HCT116 (cell line): ENCODE data around the gene RPUSD2.

ENCODE experiments used
- CEBPB ChIP-seq: IDR thresholded peaks from 2 replicates; pipeline ENCODE4 v1.6.1; 2012; ENCODE audit warnings: low read depth
- EZH2 ChIP-seq: fragments of 200-600 bp; sonication (generic); IDR thresholded peaks from 2 replicates; pipeline ENCODE4 v1.6.1; 2017; ENCODE audit warnings: antibody characterized with exemption, mixed run types
- EZH2phosphoT487 ChIP-seq: fragments of 200-600 bp; IDR thresholded peaks from 2 replicates; pipeline ENCODE4 v1.6.1; 2018; ENCODE audit warnings: antibody characterized with exemption, borderline replicate concordance
- POLR2A ChIP-seq: IDR thresholded peaks from 2 replicates; pipeline ENCODE4 v1.7.0; 2011; ENCODE audit warnings: borderline replicate concordance; ENCODE audit not compliant: insufficient read depth, insufficient read length; ENCODE audit errors: extremely low read depth
- POLR2AphosphoS5 ChIP-seq: IDR thresholded peaks from 2 replicates; pipeline ENCODE4 v1.6.1; 2011; ENCODE audit warnings: mild to moderate bottlenecking, low read depth, low read length, moderate library complexity
- SIN3A ChIP-seq: IDR thresholded peaks from 2 replicates; pipeline ENCODE4 v1.6.1; 2012; ENCODE audit warnings: low read depth
- SP1 ChIP-seq: IDR thresholded peaks from 2 replicates; pipeline ENCODE4 v1.6.1; 2012; ENCODE audit warnings: low read depth
- YY1 ChIP-seq: IDR thresholded peaks from 2 replicates; pipeline ENCODE4 v1.6.1; 2011; ENCODE audit warnings: low read length, low read depth, moderate library complexity, mild to moderate bottlenecking; ENCODE audit not compliant: insufficient replicate concordance; ENCODE audit errors: extremely low read depth
- ZFX ChIP-seq: fragments of 450-650 bp; IDR thresholded peaks from 2 replicates; pipeline ENCODE4 v1.6.1; 2017
- TF ChIP-seq, protein P1 (sequence below), 3 experiments: fragments of 200-600 bp in 1 of 3; sonication (generic) in 1 of 3; IDR thresholded peaks in 2 of 3; conservative IDR thresholded peaks in 1 of 3; 2 replicates each; pipeline ENCODE4 v1.5.1; 2012 to 2017; ENCODE audit warnings: low read depth in 2 of 3, low read length in 2 of 3, antibody characterized with exemption in 1 of 3, borderline replicate concordance in 1 of 3, control low read depth in 1 of 3, mild to moderate bottlenecking in 1 of 3, mixed read lengths in 1 of 3, mixed run types in 1 of 3, moderate library complexity in 1 of 3; ENCODE audit not compliant: insufficient read depth in 1 of 3
- TF ChIP-seq, protein P2 (sequence below): IDR thresholded peaks from 2 replicates; pipeline ENCODE4 v1.6.1; 2012

DNA sequence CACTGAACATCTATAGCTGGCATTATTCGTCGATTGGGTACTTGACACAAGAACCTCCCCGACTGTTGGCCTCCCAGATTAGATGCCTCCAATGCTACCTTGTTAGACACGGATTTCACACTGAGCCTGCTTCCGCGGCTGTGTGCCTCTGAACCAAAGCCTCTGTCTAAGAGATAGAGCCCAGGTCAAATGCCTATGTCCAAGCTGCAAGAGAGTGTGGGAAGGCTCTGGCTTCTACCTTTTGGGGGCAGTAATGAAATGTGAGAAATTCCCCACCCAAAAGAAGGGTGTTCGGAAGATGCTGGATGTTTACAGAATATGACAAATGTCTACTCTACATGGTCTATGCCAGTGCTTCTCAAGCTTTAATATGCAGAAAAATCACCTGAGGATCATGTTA, 2.0 kb upstream of the RPUSD2 start:
- TF ChIP-seq EZH2phosphoT487, result no peak
- TF ChIP-seq, protein P1, sequence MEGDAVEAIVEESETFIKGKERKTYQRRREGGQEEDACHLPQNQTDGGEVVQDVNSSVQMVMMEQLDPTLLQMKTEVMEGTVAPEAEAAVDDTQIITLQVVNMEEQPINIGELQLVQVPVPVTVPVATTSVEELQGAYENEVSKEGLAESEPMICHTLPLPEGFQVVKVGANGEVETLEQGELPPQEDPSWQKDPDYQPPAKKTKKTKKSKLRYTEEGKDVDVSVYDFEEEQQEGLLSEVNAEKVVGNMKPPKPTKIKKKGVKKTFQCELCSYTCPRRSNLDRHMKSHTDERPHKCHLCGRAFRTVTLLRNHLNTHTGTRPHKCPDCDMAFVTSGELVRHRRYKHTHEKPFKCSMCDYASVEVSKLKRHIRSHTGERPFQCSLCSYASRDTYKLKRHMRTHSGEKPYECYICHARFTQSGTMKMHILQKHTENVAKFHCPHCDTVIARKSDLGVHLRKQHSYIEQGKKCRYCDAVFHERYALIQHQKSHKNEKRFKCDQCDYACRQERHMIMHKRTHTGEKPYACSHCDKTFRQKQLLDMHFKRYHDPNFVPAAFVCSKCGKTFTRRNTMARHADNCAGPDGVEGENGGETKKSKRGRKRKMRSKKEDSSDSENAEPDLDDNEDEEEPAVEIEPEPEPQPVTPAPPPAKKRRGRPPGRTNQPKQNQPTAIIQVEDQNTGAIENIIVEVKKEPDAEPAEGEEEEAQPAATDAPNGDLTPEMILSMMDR (IDR thresholded peaks at IDR 0.05 in 2 of 3, conservative IDR thresholded peaks at IDR 0.05 in 1 of 3; ENCODE audit: borderline replicate concordance in 1 of 3, insufficient read depth in 1 of 3, low read depth in 2 of 3, low read length in 2 of 3), result peak; percentile 43 to 69 (median 63); a peak in 5 of 6 replicates
- no peak for TF ChIP-seq ZFX
- no peak for TF ChIP-seq YY1
- no peak for TF ChIP-seq POLR2AphosphoS5
- TF ChIP-seq EZH2, result no peak
- TF ChIP-seq POLR2A, result no peak
- no peak for TF ChIP-seq SP1
- TF ChIP-seq, protein P2, sequence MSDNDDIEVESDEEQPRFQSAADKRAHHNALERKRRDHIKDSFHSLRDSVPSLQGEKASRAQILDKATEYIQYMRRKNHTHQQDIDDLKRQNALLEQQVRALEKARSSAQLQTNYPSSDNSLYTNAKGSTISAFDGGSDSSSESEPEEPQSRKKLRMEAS, result no peak
- no peak for TF ChIP-seq SIN3A
- TF ChIP-seq CEBPB, result no peak
